RCC 7860 (cell line): Measurements from ENCODE around the gene PIP5K1C.

ENCODE experiments used
- DNase-seq: peaks from one replicate; pipeline ENCODE4 v3.0.0-alpha.2; 2015; ENCODE audit warnings: low spot score
- FAIRE-seq: peaks from 2 replicates; lab custom pipeline; 2012; peaks lifted over from hg19 to GRCh38; lab: Jason Lieb, UNC

The PIP5K1C gene, protein sequence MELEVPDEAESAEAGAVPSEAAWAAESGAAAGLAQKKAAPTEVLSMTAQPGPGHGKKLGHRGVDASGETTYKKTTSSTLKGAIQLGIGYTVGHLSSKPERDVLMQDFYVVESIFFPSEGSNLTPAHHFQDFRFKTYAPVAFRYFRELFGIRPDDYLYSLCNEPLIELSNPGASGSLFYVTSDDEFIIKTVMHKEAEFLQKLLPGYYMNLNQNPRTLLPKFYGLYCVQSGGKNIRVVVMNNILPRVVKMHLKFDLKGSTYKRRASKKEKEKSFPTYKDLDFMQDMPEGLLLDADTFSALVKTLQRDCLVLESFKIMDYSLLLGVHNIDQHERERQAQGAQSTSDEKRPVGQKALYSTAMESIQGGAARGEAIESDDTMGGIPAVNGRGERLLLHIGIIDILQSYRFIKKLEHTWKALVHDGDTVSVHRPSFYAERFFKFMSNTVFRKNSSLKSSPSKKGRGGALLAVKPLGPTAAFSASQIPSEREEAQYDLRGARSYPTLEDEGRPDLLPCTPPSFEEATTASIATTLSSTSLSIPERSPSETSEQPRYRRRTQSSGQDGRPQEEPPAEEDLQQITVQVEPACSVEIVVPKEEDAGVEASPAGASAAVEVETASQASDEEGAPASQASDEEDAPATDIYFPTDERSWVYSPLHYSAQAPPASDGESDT

DNA sequence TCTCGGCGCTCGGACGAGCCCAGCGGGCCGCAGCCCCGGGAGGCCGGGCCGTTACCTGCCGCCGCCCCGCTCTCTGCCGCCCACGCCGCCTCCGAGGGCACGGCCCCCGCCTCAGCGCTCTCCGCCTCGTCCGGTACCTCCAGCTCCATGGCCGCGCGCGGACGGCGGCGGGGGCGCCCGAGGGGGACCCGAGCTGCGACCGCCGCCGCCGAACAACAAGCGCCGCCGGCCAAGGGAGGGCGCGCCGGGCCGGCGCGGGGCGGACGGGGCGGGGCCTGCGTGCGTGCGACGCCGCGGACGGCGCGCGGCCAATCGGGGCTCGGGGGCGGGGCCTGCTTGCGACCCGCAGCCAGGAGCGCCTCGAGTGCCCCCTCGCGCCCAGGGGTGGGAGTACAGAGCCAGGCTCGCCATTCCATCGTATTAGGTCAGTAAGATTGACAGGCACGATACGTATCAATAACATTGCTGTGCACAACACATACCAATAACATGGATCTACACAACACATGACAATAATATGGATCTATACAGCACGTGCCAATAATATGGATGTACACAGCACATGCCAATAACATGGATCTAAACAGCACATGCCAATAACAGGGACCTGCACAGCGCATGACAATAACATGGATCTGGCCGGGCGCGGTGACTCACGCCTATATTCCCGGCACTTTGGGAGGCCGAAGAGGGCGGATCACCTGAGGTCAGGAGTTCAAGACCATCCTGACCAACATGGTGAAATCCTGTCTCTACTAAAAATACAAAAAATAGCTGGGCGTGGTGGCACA is at the start of gene PIP5K1C:
Gene PIP5K1C (minus strand): TSS at position 227 of the 791 bp plus-strand sequence. CDS start 78 bp downstream, at position 149.
- DNase-seq (peak; percentile 67), FAIRE-seq (no peak)

DNA sequence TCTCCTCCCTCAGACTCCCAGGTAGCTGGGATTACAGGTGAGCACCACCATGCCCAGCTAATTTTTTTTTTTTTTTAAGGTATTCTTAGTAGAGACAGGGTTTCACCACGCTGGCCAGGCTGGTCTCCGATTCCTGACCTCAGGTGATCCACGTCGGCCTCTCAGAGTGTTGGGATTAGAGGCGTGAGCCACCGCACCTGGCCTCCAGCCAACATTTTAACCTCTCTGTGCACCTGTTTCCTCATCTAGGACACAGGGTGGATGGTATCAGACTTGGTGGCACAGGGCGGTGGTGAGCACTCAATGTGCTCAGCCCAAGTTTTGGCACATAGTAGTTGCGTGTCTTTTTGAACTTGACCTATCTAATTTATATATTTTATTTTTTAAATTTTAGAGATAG is 48.7 kb upstream of the PIP5K1C start:
- FAIRE-seq (no peak), DNase-seq (no peak)

DNA sequence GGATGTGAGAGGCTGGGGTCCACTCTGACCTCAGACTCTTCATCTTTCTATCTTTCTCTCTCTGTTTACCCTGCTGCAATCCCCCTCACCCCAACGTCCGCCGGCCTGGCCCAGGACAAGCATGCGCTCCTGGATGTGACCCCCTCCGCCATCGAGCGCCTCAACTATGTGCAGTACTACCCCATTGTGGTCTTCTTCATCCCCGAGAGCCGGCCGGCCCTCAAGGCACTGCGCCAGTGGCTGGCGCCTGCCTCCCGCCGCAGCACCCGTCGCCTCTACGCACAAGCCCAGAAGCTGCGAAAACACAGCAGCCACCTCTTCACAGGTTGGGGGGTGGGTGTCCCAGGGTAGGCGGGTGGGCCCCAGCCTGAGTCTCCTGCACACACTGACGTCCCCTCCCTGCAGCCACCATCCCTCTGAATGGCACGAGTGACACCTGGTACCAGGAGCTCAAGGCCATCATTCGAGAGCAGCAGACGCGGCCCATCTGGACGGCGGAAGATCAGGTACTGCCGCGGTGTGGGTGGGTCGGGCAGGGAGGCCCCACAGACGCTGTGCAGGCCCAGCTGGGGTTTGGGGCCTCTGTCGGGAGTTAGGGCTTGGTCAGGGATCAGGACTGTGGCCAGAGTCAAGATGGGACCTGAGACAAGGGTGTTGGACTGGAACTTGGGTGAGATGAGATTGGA is 46.2 kb upstream of the PIP5K1C start:
- no peak for DNase-seq
- no peak for FAIRE-seq

DNA sequence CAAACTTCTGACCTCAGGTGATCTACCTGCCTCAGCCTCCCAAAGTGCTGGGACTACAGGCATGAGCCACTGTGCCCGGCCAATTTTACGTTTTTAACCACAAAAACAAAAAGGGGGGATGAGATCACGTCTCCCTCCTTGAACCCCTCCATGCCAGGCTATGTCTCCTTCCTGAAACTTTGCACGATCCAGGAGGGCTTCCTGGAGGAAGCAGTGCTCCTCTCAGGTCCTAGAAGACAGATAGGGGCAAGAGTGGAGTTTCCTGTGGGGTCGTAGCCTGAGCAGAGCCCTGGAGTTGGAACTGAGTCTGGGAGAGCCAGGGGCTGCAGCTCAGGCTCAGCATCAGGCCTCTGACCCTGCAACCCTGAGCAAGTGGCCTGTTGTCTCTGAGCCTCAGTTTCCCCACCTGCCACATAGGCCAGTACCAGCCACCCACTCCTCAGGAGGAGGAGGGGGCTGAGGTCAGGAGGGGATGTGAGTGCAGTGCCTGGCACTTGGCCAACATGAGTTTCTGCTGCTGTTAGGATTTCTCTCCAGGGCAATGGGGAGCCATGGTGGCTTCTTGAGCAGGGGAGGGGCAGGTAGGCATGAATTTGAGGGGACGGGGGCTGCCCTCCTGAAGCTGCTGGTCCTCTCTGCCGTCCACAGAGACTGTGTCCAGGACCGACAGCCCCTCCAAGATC is 45.2 kb upstream of the PIP5K1C start:
- no peak for DNase-seq
- FAIRE-seq: no peak

DNA sequence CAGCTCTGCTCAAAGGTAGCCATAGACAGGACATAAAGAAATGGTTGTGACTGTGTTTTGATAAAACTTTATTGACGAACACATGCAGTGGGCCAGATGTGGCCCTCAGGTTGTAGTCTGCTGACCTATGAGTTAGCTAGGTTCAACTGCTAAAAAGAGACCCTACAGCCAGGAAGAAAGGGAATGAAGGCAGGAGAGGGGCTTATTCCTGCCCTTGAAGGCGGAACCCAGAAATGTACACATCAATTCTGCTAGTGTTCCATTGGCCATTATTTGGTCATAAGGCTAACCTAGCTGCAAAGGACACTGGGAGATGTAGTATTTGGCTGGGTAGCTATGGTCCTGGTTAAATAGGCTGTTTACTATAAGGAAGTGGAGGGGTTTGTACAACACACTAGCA is 43.2 kb upstream of the PIP5K1C start:
- no peak for DNase-seq

DNA sequence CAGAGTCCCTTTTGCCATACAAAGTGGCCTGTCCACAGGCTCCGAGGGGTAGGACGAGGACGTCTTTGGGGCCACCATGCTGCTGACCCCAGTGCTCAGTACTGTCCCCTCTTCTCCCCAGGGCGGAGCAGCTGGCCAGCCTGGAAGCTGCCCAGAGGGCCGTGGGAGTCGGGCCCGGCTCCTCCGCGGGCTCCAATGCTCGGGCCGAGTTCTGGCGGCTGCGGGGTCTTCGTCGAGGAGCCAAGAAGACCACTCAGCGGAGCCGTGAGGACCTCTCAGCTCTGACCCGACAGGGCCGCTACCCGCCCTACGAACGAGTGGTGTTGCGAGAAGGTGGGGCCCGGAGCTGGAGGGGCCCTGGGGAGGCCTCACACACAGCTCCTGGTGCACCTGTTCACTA is 40.2 kb upstream of the PIP5K1C start:
- FAIRE-seq: no peak
- DNase-seq: no peak

More for the DNA sequence above, 43.2 kb upstream of the PIP5K1C start:
- no peak for FAIRE-seq

DNA sequence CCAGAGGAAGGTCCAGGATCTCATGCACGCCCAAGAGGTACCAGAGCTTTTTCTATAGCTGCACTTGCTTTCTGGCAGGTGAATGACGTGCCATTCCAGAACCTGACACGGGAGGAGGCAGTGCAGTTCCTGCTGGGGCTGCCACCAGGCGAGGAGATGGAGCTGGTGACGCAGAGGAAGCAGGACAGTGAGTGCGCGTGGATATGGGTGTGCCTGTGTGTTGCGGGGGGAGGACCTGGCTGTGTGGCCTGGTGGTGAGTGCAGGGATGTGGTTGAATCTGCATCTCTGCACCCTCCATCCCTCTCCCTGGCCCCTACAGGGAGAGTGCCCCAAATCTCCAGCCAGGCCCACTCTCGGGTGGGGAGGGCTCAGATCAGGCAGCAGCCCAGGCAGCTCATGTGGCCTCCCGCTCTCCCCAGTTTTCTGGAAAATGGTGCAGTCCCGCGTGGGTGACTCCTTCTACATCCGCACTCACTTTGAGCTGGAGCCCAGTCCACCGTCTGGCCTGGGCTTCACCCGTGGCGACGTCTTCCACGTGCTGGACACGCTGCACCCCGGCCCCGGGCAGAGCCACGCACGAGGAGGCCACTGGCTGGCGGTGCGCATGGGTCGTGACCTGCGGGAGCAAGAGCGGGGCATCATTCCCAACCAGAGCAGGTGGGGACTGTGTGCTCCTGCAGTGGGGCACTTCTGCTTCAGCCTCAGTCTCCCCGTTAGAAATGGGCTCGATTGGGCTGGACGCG is 38.4 kb upstream of the PIP5K1C start:
- FAIRE-seq (no peak), DNase-seq (no peak)

DNA sequence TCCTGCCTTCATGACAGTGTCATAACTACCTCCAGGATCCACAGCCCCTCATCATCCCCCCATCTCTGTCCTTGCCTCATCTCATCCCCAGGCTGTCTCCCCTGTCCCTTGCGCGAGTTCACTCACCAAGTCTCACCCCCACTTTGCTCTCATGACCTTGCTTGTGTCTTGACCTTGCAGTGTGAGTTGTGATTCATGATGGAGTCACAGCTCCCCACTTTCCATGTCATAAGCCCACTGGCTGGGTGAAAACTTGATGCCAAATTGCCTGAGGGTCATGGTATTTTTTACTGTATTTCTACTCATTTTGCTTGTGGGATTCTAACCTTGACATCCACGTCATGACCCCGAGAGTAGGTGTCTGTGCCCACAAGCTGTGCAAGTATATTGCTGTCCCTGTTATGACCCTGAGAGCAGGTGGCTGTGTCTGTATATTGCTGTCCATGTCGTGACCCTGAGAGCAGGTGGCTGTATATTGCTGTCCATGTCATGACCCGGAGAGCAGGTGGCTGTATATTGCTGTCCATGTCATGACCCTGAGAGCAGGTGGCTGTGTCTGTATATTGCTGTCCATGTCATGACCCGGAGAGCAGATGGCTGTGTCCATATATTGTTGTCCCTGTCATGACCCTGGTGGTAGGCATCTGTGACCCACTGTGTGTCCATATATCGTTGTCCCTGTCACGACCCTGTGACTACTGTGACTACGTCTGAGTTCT is 37.4 kb upstream of the PIP5K1C start:
- DNase-seq (no peak), FAIRE-seq (no peak)

DNA sequence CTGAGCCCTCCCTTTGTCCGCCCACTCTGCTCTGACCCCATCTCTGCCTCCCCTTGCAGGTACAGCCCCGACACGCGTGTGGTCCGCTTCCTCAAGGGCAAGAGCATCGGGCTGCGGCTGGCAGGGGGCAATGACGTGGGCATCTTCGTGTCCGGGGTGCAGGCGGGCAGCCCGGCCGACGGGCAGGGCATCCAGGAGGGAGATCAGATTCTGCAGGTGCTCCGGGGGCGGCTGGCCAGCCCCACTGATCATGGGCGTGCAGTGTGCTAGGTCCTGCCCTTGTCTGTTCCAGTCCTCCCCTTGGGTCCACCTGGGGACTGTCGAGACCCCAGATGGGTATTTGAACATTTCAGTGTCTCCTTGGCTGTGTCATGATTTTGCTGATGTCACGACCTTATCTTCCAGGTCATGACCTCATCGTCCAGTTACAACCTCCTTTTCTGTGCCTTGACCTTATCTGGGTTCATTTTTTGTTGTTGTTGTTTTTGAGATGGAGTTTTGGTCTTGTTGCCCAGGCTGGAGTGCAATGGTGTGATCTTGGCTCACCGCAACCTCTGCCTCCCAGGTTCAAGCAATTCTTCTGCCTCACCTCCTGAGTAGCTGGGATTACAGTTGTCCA is 35.9 kb upstream of the PIP5K1C start:
- FAIRE-seq (no peak), DNase-seq (no peak)

DNA sequence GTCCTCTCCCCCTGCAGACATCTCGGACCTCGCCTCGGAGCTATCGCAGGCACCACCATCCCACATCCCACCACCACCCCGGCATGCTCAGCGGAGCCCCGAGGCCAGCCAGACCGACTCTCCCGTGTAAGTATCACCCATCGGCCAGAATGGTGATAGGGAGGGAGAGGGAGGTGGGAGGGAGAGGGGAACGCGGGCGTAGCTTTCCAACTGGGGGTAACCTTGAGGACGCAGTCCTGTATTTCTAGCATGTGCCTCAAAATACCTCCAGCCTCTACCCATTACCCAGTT is 34.0 kb upstream of the PIP5K1C start:
- DNase-seq: no peak
- FAIRE-seq: no peak

DNA sequence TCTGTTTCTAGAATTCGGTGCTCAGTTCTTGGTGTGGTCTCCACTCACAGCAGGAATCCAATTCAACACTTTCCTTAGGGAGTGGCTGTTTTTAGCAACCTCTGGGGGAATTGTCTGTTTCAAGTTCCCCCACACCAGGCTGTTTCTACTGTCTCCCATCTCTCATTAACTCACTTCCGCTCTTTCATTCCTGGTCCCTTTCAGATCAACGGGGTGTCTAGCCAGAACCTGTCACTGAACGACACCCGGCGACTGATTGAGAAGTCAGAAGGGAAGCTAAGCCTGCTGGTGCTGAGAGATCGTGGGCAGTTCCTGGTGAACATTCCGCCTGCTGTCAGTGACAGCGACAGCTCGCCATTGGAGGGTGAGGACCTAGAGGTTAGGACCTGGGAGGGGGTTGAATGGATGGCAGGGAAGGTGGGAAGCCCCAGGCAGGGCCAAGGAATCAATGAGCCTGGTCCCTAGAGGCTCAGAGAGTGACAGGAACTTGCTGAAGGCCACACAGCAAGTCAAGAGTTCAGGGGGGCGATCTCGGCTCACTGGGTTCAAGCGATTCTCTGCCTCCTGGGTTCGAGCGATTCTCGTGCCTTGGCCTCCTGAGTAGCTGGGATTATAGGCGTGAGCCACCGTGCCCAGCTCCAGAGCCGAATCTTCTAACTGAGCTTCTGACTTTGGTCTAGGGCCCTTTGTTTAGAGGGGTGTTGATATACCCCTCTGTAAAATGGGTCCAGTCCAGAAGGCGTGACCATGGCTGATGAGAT is 33.5 kb upstream of the PIP5K1C start:
- FAIRE-seq: no peak
- DNase-seq: no peak

DNA sequence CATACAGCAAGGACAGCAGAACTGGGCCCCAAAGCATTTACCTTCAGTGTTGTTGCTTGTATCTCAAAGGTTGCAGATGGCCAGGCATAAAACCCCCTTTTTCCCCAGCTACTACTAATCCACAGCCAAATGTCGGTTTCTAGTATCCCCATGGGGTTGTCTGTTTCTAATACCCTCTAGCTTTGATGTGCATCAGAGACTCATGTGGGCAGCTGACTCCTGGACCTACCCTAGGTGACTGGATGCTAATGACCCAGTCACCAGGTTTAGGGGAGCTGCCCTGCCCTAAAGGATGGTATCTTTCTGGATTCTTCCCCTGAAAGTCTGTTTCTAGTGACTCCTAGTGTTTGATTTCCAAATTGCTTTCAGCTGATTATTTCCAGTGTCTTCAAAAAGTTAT is 31.8 kb upstream of the PIP5K1C start:
- FAIRE-seq (no peak), DNase-seq (no peak)

DNA sequence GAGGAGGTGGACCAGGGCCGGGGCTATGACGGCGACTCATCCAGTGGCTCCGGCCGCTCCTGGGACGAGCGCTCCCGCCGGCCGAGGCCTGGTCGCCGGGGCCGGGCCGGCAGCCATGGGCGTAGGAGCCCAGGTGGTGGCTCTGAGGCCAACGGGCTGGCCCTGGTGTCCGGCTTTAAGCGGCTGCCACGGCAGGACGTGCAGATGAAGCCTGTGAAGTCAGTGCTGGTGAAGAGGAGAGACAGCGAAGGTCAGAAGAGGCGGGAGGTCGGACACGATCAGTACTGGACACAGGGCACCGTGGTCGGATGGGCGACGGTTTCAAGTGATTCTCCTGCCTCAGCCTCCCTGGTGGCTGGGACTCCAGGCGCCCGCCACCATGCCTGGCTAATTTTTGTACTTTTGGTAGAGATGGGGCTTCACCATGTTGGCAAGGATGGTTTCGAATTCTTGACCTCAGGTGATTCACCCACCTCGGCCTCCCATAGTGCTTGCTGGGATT is 30.2 kb upstream of the PIP5K1C start:
- no peak for DNase-seq
- FAIRE-seq: no peak

DNA sequence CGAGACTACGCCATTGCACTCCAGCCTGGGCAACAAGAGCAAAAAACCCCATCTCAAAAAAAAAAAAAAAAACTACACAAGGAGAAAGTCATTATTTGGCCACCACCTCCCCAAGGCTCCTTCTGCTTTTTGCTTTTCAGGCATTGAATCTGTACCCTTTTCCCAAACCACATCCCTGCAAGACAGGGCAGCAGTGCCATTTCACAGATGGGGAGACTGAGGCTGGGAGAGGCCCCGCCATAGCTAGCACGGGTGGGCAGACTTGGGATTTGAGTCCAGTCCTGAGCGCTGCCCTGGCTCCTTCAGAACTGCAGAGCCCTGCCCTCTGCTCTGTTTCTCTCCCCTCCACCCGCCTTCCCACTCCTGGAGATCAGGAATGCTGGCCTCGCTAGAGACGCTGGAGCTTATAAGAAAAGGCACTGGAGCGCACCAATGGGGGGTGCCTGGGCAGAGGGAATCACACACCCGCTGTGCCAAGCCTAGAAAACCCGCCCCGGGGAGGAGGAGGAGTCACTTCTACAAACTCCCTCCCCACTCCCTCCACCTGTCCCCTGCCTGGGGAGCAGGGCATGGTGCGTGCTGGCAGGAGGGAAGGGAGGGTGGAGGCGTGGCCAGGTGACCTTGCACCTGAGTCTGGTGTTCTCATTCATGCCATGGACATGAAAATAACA is 25.5 kb upstream of the PIP5K1C start:
- FAIRE-seq (no peak), DNase-seq (peak; percentile 17)

DNA sequence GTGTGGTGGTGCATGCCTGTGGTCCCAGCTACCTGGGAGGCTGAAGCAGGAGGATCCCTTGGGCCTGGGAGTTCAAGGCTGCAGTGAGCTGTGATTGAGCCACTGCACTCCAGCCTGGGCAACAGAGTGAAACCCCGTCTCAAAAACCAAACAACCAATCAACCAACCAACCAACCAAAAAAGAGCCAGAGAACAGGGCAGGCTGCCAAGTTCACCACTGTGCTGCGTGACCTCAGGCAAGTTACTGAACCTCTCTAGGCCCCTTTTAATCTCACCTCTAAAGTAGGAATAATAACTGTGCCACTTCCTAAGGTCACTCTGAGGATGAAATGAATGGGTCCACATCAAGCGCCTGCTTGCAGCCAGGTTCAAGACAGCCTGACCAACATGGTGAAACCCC is 24.9 kb upstream of the PIP5K1C start:
- FAIRE-seq (no peak), DNase-seq (no peak)

DNA sequence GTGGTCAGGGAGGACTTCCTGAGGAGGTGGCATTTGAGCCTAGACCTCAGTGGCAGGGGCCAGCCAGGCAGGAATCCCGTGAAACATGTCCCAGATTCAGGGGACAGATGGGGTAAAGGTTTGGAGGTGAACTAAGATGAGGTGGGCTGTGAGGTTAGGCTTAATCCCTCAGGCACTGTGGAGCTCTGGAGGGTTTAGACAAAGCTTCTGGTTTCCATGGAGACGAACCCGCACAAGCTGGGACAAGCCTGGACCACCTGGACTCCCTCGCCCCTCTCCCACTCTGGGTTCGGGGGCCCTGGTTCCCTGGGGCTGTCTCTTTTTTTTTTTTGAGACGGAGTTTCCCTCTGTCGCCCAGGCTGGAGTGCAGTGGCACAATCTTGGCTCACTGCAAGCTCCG is 23.6 kb upstream of the PIP5K1C start:
- no peak for DNase-seq
- FAIRE-seq: no peak

DNA sequence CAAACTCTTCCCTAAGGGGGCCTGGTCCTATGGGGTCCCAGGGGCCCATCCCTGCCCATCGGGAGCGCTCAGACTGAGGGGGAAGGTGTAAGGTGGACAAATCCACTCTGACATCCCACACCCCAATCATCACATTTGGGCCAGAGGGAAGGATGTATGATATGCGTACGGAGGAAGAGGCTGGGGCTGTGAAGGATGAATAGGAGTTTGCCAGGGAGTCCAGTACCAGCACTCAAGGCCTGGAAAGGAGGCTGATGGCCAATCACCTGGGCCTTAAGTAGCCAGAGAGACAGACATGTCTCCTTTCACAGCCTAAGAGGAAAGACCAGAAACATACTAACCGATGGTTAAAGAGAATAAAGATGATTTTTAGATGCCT is 22.8 kb upstream of the PIP5K1C start:
- FAIRE-seq (no peak), DNase-seq (no peak)
